GM12892 (cell line): ENCODE measurements around the gene HMX3.
"Not testable (repeated sequence)": the region's sequence is repeated elsewhere in the genome, so short reads cannot be mapped to it uniquely, and the experiment has no call there.

ENCODE experiments used
- DNase-seq: peaks from one replicate; pipeline ENCODE4 v3.0.0; 2011; ENCODE audit not compliant: insufficient read length
- FAIRE-seq: peaks from 2 replicates; lab custom pipeline; 2011; peaks lifted over from hg19 to GRCh38; lab: Jason Lieb, UNC
- POLR2A ChIP-seq: IDR thresholded peaks from 2 replicates; pipeline ENCODE4 v1.6.1; 2011; ENCODE audit warnings: low read depth, low read length, control low read depth
- POLR2AphosphoS5 ChIP-seq: IDR thresholded peaks from 2 replicates; pipeline ENCODE4 v1.6.1; 2011; ENCODE audit warnings: low read depth, low read length, control low read depth
- TAF1 ChIP-seq: IDR thresholded peaks from 2 replicates; pipeline ENCODE4 v1.6.1; 2011; ENCODE audit warnings: low read depth, mild to moderate bottlenecking, control low read depth, low read length, borderline replicate concordance

Gene HMX3

DNA sequence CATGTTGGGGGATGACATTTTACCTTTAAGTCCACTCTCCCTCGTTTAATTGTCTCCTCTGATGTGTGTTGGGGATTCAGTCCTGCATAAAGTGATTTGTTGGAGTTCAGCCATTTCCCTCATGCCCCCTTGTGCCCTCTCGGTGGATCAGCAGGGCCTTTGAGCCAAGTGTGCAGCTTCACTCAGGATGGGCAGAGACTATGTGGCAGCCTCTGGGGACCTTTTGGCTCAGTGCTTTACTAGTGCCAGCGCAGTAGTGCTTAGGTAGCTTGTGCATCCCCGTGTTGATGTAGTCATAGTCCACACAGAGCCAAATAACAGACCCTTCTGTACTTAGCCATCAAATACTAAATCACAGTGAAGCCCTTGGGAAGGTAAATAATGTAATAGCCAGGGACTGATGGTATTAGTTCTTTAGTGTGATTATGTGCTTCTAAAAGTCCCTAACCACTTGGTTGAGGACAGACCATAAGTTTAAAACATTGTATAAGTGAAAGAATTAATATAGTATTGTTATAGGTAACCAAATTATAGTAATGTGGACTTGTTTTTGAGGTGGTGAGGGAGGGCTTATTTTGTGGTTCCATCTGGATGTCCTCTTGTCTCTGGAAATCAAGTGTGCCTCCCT, 29.8 kb downstream of the HMX3 start:
- DNase-seq (no peak), FAIRE-seq (no peak)
- peak; percentile 28; the same call in 1 of the 2 replicates for TF ChIP-seq POLR2AphosphoS5
- peak; percentile 60 for TF ChIP-seq POLR2A
- TF ChIP-seq TAF1: no peak

DNA sequence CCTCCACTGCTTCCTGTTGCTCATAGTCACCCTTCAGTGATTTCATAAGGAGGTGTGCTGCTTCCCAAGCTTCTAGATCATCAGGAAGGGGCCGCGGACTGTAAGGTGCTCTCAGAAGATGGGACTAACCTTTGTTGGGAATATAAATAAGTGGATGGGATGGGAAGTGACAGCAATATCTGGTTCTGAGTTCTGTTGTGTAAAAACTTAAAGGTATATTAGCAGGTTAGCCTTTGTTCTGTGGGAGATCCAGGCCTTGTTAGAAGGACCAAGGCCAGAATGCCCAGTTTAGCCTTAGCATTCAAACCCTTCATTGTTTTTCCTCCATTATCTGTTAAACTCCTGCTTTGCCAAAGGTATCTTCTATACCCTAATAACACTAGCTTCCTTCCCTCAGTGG, 30.8 kb downstream of the HMX3 start:
- no peak for FAIRE-seq
- no peak for DNase-seq
- TF ChIP-seq TAF1: no peak
- no peak for TF ChIP-seq POLR2AphosphoS5
- no peak; the same call in 1 of the 2 replicates for TF ChIP-seq POLR2A

DNA sequence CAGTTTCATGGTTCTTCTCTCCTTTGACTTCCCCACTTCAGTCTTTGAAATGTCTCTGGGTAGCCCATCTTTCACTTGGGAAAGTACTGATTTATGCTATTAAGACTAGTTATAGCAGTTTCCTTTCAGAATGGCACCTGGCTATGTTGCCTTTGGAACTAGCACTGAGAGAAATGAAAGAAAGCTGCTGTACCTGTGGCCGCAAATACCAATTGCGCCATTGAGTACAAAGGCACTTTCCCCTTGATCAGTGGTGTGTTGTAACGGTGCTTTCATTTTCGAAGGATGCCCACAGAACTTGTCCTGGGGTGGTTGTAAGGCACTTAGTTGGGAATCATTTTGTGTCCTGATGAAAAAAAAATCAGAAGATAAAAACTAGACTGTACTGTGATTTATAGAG, 35.2 kb downstream of the HMX3 start:
- DNase-seq (no peak), FAIRE-seq (no peak)
- TF ChIP-seq POLR2A (no peak), POLR2AphosphoS5 (no peak), TAF1 (no peak)

DNA sequence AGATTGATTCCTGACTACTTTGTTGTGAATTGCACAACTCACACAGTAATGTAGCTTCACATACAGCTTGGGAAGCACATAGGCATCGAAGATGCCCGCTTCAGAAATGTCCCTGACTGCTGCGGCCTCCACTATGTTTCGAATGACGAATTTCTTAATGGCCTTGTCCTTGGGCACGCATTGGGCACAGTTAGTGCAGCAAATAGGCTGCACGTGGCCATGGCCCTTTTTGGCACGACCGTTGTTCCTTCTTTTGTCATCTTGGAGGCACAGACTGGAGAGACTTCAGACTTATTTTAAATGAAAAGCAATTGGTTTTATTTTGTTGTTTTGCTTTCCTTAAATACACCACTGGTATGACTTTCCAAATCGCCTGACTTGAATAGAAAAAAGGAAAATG, 35.8 kb downstream of the HMX3 start:
- FAIRE-seq, DNase-seq: not testable (repeated sequence)

DNA sequence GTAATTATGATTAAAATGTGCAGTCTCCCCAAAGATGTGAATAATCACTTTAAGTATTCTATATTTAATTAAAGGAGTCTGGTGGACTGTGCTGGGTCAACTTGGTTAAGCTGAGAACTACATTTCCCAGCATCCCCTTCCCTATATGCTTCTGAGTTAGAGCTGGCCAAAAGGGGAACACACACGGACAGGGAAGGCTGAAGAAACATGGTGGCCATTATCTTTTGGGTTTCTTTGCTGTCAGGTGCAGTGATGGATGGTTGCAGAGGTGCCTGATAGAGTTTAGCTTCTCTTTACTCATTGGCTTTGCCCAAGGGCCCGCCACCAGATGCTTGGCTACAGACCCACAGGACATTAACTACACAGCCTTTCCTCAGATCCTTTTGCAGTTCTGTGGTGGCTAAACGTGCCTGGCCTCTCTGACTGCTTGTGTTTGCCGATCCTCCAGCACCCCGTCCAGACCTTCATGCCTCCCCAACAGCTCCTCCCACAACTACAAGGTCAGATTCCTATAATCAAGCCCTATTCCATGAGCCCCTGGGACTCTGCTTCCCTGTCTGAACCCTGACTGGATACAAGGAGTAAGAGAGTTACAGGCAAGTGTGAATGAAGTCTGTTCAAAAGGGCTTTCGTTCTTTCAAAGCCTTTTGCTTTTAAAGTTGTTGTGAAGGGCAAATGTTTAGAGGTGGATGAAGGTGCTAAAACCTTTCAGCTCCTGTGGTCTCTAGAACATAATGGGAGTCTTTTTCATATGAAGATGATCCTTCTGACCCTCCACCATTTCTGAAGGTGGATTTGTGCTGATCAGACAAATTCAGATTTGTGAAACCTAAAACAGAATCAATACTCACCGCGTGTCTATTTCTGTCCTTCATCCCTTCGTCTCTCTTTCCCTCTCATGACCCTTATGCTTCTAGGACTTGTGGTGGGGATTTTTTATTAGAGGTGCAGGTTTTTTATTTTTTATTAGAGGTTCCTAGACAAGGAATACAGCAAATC, 39.9 kb downstream of the HMX3 start:
- no peak for TF ChIP-seq POLR2A
- TF ChIP-seq TAF1: no peak
- no peak for TF ChIP-seq POLR2AphosphoS5
- DNase-seq: no peak
- FAIRE-seq: no peak

DNA sequence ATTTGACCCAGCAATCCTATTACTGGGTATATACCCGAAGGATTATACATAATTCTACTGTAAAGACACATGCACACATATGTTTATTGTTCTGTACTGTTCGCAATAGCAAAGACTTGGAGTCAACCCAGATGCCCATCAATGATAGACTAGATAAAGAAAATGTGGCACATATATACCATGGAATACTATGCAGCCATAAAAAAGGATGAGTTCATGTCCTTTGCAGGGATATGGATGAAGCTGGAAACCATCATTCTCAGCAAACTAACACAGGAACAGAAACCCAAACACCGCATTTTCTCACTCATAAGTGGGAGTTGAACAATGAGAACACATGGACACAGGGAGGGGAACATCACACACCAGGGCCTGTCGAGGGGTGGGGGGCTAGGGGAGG, 42.6 kb downstream of the HMX3 start:
- not testable (repeated sequence) for DNase-seq, FAIRE-seq

DNA sequence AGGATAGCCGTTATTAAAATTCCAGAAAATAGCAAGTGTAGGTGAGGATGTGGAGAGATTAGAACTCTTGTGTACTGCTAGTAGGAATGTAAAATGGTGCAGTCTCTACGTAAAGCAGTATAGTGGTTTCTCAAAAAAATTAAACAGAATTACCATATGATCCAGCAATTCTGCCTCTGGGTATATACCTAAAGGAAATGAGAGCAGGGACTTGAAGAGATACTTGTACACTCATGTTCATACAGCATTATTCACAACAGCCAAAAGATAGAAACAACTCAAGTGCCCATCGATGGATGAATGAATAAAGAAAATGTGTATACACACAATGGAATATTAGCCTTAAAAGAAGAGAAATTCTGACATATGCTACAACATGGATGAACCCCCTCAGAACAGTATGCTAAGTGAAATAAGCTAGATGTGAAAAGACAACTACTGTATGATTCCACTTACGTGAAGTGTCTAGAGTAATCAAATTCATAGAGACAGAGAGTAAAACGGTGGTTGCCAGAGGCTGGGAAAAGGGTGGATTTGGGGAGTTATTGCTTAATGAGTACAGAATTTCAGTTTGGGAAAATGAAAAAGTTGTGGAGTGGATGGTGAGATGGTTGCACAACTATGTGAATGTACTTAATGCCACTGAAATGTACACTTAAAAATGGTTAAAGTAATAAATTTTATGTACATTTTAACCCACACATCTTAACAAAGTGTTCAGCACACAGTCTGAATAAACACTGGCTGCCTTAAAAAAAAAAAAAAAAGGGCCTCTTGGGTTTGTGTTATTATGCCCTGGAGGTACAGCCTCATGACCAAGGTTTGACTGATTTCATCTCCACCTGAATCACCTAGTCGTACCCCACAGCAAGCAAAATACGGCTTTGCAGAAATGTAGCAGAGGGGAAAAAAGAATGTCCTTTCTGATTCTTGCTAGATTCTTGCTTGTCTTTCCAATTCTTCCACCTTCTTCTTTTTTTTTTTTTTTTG, 44.6 kb downstream of the HMX3 start:
- DNase-seq (no peak), FAIRE-seq (no peak)
- TF ChIP-seq TAF1: no peak
- TF ChIP-seq POLR2A: no peak
- TF ChIP-seq POLR2AphosphoS5: no peak

DNA sequence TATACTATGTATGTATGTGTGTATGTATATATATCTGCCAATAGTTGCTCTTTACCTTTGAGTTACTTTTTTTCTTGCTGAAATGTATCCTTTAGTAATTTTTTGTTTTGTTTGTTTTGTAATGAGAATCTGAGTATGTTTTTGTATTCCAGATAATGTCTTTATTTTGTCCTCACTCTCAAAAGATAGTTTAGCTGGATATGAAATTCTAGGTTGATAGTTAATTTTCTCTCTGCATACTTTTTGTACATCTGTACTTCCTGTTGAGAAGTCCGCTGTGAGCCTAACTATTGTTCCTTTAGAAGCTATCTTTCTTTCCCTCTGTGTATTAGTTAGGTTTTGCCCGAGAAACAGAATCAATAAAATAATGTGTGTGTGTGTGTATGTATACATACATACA, 48.0 kb downstream of the HMX3 start:
- DNase-seq: no peak
- FAIRE-seq: no peak
- TF ChIP-seq POLR2A (no peak), TAF1 (no peak), POLR2AphosphoS5 (no peak)

DNA sequence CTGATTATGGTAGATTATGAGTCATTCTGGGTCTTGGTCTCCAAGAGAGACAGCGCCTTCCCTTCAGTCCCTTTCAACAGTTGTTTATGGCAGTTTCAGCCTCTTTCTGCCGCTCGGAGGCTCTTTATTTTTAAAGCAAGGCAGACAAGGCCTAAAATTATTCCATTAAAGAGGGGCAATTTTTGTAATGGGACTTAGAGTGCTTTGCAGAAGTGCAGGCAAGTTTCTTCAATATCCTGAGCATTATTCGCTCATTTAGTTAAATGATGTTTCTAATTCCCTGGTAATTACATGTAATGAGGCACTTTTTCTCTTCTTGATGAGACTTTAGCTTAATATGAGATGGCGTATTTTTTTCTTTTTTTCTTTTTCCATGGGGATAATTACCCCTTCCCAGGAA, 52.0 kb downstream of the HMX3 start:
- no peak for TF ChIP-seq TAF1
- no peak for TF ChIP-seq POLR2A
- no peak for TF ChIP-seq POLR2AphosphoS5
- FAIRE-seq (no peak), DNase-seq (no peak)
